ENCODE data around the gene TPSD1.
"Not testable (repeated sequence)": the region's sequence is repeated elsewhere in the genome, so short reads cannot be mapped to it uniquely, and the experiment has no call there.

TPSD1 gene

GRCh38 chr16:1281517-1281916 lies 25.6 kb downstream of the TPSD1 start:
- DNase-seq (ENCODE audit: low read depth in 2 of 2): no peak

GRCh38 chr16:1282324-1282973 lies 26.6 kb downstream of the TPSD1 start:
- no peak for DNase-seq (ENCODE audit: low read depth in 2 of 2)

GRCh38 chr16:1283296-1283695 lies 27.4 kb downstream of the TPSD1 start:
- DNase-seq (ENCODE audit: low read depth in 2 of 2): no peak

- no peak for DNase-seq (ENCODE audit: low read depth in 2 of 2)
Measured at GRCh38 chr16:1283996-1284616, 28.2 kb downstream of the TPSD1 start.

GRCh38 chr16:1285669-1286512 lies 30.0 kb downstream of the TPSD1 start:
- no peak for DNase-seq (ENCODE audit: low read depth in 2 of 2)

- no peak for DNase-seq (ENCODE audit: low read depth in 2 of 2)
Measured at GRCh38 chr16:1286513-1287094, 30.7 kb downstream of the TPSD1 start.

GRCh38 chr16:1287982-1288670 lies 32.3 kb downstream of the TPSD1 start:
- DNase-seq (ENCODE audit: low read depth in 2 of 2): no peak

- no peak for DNase-seq (ENCODE audit: low read depth in 2 of 2)
Measured at GRCh38 chr16:1288813-1289476, 33.1 kb downstream of the TPSD1 start.

GRCh38 chr16:1289477-1289866 lies 33.6 kb downstream of the TPSD1 start:
- DNase-seq (ENCODE audit: low read depth in 2 of 2): no peak

- DNase-seq (ENCODE audit: low read depth in 2 of 2): no peak
Measured at GRCh38 chr16:1290063-1290501, 34.2 kb downstream of the TPSD1 start.

GRCh38 chr16:1290860-1291575 lies 35.1 kb downstream of the TPSD1 start:
- no peak for DNase-seq (ENCODE audit: low read depth in 2 of 2)

GRCh38 chr16:1291576-1291974 lies 35.7 kb downstream of the TPSD1 start:
- no peak for DNase-seq (ENCODE audit: low read depth in 2 of 2)

GRCh38 chr16:1292208-1292607 lies 36.3 kb downstream of the TPSD1 start:
- DNase-seq (ENCODE audit: low read depth in 2 of 2): not testable (repeated sequence)

- DNase-seq (ENCODE audit: low read depth in 2 of 2): not testable (repeated sequence)
Measured at GRCh38 chr16:1292808-1293207, 36.9 kb downstream of the TPSD1 start.

GRCh38 chr16:1293921-1294656 lies 38.2 kb downstream of the TPSD1 start:
- DNase-seq (ENCODE audit: low read depth in 2 of 2): no peak

- DNase-seq (ENCODE audit: low read depth in 2 of 2): no peak
Measured at GRCh38 chr16:1295465-1295864, 39.6 kb downstream of the TPSD1 start.

GRCh38 chr16:1296688-1297017 lies 40.8 kb downstream of the TPSD1 start:
- DNase-seq (ENCODE audit: low read depth in 2 of 2): not testable (repeated sequence)

GRCh38 chr16:1297018-1297696 lies 41.3 kb downstream of the TPSD1 start:
- no peak for DNase-seq (ENCODE audit: low read depth in 2 of 2)

GRCh38 chr16:1298406-1298805 lies 42.5 kb downstream of the TPSD1 start:
- no peak for DNase-seq (ENCODE audit: low read depth in 2 of 2)
